ENCODE measurements around the gene SLC25A22.

The SLC25A22 gene

DNA sequence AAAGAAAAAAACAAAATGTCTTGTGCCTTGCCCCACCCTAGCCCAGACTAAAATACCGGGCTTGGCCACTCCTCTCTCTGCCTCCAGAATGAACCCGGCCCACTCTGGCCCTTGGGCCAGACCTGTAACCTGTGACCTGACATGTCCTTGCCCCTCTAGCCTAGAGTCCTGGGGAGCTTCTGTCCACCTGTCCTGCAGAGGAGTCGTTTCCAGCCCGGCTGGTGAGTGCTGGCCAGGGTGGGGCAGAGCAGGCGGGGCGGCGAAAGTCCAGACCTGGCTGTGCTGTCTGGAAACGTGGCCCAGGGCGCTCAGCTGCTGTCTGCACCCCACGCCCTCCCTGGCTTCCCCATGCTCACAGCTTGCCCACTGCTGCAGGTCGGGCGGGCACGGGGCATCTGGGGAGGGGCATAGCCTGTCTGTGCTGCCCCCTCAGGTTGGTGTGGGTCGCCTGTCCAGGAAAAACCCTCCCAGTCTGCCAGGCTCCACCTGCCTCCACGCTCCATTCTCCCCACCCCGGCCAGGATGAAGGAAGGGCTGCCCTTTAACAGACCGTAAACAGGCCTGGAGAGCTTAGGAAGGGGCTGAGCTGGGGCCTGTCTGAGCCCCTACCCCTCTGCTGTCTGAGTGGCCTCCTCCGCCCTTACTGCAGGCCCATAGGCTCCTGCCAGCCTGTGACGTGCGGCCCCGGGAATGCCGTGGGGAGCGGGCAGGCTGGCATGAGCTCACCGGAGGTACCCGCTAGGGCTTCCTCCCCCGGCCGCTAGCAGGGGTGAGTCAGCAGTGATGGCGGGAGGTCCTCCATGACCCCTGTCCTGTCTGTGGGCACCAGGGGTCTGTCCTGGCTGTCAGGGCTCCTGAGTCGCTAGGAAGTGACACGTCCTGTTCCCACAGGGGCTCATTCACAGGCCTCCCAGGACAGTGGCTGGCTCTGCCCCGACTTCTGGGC lies 36.6 kb upstream of the SLC25A22 start:
- no peak for DNase-seq (ENCODE audit: low read depth in 1 of 2, low spot score in 1 of 2)

DNA sequence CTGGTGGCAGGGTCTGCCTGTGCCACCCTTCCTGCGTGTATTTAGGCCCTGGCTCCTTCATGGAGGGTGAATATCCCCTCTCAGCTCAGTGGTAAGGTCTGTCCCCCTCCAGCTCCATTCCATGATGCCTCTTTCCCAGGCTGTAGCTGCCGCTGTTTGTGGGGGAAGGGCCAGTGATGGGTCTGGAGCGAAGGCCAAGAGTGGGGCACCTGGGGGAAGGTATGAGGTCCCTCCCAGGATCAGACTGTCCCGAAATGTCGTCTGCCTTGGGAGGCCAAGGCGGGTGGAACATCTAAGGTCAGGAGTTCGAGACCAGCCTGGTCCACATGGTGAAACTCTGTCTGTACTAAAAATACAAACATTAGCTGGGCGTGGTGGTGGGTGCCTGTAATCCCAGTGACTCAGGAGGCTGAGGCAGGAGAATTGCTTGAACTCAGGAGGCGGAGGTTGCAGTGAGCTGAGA lies 35.8 kb upstream of the SLC25A22 start:
- no peak for DNase-seq (ENCODE audit: low read depth in 1 of 2, low spot score in 1 of 2)

DNA sequence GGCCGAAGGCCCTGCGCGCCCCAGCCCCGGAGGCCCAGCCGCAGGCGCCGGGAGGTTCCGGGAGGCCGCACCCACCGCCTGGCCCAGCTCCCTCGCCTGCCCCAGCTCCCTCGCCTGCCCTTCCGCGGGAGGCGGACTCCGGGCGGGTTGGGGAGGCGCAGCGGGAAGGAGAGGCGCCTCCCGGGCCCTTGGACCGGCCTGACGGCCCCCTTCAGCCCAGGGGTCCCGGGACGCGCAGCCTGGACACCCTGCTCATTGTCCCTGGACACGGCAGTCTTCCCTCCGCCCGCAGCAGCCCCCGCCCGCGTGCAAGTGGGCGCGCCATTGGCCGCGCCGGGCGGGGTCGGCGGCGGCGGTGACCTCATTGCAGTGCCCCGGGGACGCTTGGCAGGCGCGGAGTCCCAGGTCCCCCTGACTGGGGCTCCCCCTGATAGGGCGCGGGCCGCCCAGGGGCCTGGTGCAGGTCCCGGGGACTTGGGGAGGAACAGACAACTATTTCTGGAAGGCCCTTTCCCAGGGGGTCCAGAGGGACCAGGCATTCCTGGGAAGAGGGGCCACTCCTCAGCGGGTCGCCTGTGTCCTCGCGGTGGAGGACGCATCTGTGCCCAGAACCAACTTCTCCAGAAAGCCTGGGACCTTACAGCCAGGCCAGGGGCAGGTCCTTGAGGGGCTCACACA lies 35.2 kb upstream of the SLC25A22 start:
- no peak for DNase-seq (ENCODE audit: low read depth in 1 of 2, low spot score in 1 of 2)

DNA sequence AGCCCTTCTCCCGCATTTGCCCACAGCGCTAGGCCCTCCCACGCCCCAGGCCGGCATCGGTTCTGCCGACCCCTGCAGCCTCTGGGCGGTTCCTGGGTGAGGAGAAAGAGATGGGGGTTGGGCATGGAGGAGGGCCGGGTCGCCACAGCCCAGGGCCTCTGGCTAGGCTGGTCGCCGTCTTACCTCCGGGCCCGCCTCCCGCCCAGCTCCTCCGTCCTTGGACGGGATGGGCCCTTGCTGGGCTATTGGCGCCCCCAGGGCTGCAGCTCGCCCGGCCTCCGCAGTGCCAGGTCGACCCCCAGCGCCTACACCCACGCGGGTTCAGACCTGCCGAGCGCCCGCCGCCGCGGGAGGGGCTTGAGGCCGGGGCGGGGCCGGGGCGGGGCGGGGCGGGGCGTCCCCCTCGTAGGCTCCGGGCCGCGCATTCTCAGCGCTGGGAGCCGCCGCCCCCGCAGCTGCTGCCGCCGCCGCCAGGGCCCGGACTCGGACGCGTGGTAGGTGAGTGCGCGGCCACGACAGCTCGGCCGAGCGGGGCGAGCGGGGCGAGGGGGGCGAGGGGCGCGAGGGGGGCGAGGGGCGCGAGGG lies 34.5 kb upstream of the SLC25A22 start, which contains the start of gene CD151:
Gene CD151, plus strand, starts transcription at position 424 of the 585 bp plus-strand sequence. CDS start 3,118 bp downstream, outside the sequence.
- peak in 1 of 2 donors; percentile 38 for DNase-seq (ENCODE audit: low read depth in 1 of 2, low spot score in 1 of 2)

DNA sequence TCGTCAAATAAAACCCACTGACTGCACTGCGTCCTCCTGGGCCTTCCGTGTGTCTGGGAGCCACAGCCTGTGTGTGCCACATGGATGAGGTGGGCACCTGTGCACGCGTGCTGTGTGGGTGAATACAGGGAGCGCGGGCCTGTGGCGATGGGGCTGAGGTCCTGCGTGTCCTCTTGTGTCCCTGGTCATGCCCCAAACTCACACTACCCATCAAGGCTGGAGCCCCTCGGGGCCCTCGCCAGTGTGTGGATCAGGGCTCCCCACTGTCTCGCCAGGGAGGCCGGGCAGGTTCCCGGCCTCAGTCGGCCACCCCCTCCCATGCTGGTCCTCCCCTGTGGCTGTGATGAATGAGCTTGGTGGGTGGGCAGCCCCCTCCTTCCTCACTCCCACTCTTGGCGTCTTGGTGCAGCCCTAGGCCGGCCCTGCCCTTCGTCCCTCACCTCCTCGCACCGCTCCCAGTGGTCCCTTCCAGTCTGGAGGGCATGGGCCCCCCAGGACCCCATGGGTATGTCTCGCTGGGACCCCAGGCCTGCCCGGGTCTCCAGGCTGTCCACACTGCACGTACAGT lies 34.0 kb upstream of the SLC25A22 start:
- DNase-seq (ENCODE audit: low read depth in 1 of 2, low spot score in 1 of 2) = no peak

DNA sequence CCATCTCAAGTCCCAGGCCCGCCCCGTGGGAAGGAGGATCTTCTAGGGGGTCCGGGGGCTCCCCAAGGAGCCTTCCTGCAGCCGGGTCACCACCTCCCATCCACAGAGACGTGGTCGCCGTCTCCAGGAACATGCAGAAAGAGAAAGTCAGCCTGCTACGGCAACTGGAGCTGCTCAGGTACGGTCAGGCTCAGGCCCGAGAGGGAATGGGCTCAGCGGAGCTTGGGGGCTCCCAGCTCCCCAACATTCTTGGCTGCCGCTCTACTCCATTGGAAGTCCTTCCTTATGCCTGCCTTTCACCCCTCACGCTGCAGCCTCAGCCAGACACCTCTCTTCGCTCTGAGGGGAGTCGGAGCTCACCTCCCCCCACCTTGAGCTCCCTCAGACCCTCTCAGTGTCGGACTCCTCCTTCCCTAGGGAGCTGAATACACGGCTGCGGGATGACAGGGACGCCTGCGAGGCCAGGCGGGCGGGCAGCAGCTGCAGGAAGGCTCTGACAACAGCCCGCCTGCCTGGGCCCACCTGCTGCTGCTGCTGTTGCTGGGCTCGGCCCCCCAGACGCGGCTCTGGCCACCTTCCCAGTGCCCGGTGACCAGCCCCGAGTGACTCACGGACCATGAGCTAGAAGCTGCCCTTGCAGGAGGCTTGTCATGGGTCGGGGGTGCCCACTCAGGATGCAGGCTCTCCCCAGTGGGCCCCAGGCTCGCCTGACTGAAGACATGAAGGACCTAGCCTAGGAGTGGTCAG lies 33.2 kb upstream of the SLC25A22 start:
- no peak for DNase-seq (ENCODE audit: low read depth in 1 of 2, low spot score in 1 of 2)

DNA sequence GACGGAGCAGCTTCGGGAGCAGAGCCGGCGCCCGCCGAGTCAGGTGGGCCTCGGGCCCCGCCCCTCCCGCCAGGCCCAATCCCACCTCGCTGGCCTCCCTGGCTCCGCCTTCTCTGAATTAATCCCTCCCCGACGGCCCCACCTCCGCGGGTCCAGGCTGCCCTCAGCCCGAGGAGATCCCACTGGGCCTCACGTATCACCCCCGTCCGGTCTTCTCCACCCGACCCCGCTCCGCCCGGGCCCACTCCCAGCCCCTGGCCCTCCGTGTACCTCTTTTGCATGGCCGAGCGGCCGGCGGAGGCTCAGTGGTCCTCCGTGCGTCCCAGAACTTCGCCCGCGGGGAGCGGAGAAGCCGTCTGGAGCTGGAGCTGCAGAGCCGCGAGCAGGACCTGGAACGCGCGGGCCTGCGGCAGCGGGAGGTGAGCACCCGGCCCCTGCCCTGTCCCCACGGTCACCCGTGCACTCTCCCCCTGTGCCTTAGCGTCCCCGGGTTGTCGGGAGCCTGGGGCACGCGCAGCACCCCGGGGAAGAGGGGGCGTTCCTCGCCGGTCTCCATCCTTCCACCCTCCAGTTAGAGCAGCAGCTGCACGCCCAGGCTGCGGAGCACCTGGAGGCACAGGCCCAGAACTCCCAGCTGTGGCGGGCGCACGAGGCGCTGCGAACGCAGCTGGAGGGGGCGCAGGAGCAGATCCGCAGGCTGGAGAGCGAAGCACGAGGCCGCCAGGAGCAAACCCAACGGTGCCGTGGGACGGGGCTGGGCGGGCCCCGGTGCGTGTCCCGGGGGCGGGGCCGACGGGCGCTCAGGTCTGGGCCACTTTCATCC lies 32.4 kb upstream of the SLC25A22 start:
- DNase-seq (ENCODE audit: low read depth in 1 of 2, low spot score in 1 of 2) = peak in 1 of 2 donors; percentile 42

DNA sequence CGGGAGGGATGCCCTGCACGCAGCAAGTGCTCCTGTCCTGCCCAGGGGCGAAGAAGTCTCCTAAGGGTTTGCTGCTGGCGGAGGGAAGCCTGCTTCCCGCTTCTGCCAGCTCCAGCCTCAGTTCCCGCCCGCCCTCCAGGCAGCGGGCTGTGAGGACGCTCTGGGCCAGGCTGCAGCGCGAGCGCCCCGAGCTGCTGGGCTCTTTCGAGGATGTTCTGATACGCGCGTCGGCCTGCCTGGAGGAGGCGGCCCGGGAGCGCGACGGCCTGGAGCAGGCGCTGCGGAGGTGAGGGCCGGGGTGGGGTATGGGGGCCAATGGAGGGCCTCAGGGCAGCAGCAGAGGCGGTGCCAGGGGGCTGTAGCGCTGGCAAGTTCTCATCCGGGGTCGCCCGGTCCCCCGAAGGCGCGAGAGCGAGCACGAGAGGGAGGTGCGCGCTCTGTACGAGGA lies 31.8 kb upstream of the SLC25A22 start:
- no peak for DNase-seq (ENCODE audit: low read depth in 1 of 2, low spot score in 1 of 2)

DNA sequence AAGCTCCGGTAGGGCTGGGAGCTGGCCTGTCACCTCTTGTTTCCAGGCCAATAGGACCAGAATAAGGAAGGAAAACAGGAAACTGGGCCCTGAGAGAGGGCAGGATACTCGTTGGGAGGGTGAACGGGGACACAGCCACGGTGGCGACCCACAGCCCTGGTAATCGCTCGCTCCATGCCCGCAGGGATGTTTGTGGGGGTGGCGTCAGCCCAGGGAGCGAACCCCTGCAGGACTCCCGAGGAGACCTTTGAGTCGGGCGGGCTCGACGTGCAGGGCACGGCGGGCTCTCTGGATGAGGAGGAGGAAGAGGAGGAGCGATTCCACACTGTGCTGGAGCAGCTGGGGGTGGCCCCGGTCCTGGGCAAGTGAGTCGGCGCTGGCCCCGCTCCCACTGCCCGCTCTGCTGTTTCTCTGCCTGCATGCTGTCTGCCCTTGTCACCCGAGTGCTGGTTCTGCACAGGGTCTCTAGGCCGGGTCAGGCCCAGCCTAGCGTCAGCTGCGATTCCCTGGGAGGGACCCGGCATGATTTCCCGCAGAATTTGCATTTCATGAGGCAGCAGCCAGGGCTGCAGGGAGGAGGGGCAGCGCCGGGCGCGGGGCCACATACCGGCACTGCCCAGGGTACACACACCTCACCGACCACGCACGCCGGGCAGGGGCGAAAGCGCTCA lies 31.2 kb upstream of the SLC25A22 start:
- no peak for DNase-seq (ENCODE audit: low read depth in 1 of 2, low spot score in 1 of 2)

DNA sequence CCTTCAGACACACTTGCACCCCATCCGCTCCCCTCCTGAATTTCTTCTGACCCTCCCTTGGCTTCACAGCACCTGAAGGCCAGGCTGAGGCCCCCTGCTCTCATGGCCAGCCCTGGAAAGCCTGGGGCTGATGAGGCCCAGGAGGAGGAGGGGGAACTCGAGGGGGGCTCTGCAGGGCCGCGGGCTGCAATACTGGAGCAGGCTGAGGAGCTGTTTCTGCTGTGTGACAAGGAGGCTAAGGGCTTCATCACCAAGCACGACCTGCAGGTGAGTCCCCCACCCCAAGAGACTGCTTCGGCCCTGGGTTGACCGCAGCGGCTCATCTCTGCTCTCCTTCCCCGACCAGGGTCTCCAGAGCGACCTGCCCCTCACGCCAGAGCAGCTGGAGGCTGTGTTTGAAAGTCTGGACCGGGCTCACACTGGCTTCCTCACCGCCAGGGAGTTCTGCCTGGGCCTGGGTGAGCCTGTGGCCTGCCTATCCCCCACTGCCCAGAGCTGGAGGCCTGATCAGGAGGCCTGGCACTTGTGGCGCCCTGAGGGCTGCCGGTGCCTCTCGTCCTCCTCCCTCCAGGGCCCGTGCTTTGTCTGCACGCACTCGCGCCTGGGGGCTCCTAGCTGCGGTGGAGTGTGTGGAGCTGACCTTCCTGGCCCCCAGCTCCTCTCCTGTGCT lies 30.6 kb upstream of the SLC25A22 start:
- DNase-seq (ENCODE audit: low read depth in 1 of 2, low spot score in 1 of 2) = no peak

DNA sequence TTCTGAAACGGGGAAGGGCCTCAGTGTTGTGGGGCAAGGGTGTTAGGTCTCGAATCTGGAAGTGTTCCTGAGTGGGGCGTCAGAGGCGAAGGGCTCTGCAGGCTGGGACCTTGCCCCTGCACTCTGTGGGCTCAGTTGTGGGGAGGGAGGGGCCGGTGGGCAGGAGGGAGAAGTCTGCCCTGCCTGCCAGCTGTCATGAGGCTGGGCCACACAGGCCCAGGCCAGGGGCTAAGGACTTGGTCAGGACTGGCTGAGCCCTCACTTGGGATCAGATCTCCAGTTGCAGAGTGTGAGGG lies 29.8 kb upstream of the SLC25A22 start, which contains the start of gene CRACR2B:
Gene CRACR2B, plus strand, starts transcription at position 23 of the 296 bp plus-strand sequence. CDS start 689 bp downstream, outside the sequence.
- DNase-seq (ENCODE audit: low read depth in 1 of 2, low spot score in 1 of 2) = no peak

DNA sequence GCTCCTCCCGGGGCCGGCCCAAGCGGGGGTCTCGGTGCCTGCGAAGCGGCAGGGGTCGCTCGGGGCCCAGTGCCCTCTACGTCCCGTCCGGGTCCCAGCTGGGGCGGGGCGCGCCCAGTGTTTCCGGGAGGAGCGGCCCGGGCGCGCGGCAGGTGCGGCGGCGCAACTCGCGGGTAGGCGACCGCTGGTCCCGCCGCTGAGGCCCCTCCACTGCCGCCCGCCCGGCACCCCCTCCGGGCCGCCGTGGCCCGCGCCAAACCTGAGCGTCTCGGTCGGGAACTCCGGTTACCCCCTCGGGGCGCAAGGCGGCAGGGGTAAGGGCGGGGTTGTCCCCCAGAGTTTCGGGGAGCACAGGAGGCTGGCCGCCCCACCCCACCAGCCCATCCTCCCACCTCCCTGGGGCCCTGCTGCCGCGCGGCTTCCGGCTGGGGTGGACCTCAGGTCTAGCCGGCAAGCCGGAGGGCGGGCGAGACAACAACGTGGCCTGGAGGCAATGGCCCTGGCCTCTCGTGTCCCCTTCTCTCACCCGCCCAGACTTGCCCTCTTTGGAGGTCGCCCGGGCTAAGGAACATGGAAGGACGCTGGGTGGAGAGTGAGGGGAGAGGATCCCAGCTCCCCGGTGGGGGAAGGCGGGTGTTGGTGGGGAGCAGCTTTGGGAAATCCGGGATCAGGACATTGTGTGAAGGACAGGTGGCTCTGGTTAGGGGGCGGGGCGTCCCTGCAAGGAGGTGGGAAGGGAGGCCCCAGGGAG lies 29.2 kb upstream of the SLC25A22 start:
- DNase-seq (ENCODE audit: low read depth in 1 of 2, low spot score in 1 of 2) = no peak

DNA sequence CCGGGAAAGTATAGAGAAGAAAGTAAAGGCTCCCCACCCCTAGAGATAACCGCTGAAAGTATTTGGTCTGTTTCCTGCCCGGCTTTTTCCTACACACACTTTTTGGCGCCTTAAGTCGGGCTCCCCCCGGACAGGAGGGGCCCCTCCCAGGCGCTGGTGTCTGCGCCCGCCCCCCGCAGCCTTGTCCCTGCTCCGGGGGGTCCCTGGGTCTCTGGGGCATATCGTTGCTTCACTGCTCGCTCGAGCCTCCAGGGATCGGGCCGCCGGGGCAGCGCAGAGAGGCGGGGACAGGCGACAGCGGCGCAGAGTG lies 28.7 kb upstream of the SLC25A22 start:
- DNase-seq (ENCODE audit: low read depth in 1 of 2, low spot score in 1 of 2) = no peak

DNA sequence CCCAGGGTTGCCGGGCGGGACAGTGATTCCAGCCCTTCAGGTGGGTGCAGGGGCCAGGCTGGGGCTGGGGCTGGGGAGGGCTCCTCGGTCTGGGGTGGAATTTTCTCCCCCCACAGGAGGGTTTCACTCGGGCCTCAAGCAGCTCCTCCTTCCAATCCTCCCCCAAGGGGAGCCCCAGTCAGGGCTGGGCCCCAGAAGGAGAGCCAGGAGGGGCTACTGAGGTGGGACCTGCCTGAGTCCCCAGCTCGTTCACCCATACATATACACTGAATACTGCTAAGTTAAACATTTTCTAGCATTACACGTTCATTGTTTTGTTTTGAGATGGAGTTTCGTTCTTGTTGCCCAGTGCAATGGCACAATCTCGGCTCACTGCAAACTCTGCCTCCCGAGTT lies 28.1 kb upstream of the SLC25A22 start:
- DNase-seq (ENCODE audit: low read depth in 1 of 2, low spot score in 1 of 2) = no peak

DNA sequence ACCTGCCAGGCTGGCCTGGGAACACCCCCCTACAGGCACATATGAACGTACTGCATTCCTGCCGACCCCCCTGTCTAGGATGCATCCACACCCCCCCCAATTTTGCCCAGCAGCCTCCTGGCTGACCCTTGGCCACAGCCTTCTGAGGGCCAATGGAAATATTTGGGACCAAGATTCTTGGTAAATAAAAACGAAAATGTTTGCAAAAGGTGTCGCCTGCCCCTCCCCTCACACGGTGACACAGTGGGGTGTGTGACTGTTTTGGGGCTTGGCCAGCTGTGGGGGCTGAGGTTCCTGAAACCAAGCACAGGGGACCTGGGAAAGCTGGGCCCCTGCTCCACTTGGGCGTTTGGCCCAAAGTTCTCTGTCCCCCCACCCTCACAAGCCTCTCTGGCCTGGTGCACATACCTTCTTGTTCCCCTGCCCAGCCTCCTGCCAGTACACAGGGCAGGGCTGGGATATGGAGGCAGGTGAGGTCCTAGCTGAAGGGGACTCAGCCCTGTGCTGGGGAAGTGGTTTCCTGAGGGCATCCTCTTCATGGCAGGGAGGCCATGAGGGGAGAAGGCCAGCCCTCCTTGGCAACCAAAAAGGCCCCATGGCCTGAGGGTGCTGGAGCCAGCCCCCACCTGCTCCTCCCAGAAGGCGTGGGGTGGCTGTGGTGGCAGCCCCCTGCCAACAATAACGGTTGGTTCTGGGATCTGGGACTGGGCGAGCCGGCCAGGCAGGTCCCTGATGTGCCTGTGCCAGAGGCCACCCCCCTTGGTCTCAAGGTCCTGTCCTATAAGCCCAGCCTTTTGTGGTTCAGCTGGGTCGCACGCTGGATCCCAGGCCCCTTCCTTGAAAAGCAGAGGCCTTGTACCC lies 27.5 kb upstream of the SLC25A22 start:
- no peak for DNase-seq (ENCODE audit: low read depth in 1 of 2, low spot score in 1 of 2)

DNA sequence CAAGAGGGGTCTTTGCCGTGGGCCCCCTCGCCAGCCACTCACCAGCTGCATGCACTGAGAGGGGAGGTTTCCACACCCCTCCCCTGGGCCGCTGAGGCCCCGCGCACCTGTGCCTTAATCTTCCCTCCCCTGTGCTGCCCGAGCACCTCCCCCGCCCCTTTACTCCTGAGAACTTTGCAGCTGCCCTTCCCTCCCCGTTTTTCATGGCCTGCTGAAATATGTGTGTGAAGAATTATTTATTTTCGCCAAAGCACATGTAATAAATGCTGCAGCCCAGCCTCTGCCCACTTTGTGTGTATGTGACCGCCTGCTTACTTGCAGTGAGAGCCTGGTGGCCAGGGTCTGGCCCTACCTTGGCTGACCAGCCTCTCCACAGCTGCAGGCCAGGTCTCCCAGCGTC lies 26.9 kb upstream of the SLC25A22 start:
- DNase-seq (ENCODE audit: low read depth in 1 of 2, low spot score in 1 of 2) = no peak

DNA sequence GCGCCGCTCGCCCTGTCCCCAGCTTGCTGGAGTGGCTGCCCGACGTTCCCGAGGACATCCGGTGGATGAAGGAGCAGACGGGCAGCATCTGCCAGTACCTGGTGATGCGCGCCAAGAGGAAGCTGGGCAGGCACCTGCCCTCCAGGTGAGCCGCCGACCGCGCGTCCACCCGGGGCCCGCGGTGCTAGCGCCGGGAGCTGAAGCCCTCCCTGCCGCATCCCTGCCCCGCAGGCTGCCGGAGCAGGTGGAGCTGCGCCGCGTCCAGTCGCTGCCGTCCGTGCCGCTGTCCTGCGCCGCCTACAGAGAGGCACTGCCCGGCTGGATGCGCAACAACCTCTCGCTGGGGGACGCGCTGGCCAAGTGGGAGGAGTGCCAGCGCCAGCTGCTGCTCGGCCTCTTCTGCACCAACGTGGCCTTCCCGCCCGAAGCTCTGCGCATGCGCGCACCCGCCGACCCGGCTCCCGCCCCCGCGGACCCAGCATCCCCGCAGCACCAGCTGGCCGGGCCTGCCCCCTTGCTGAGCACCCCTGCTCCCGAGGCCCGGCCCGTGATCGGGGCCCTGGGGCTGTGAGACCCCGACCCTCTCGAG lies 26.3 kb upstream of the SLC25A22 start:
- no peak for DNase-seq (ENCODE audit: low read depth in 1 of 2, low spot score in 1 of 2)

Data from stimulated activated CD4-positive, alpha-beta T cell treated with anti-CD3 and anti-CD28 coated beads, Interleukin-15, amount 100 ng/mL, for 1 hour (primary cell).